K562 (cell line): ENCODE measurements around the gene PGLYRP1. TPM values are rescaled to one million over a fixed set of nuclear protein-coding genes. Genes with fewer than 3 reads are reported as not detected.

ENCODE experiments used
- ATAC-seq: fragments of 200-7000 bp; cut with Tn5 transposase; 3 replicates; pipeline ENCODE4 v1.9.1; 2020; ENCODE audit warnings: moderate library complexity
- BruUV-seq: library from RNA; stranded (reverse); fragments of 400-500 nt; replicated peaks from 2 replicates; lab custom pipeline; 2021; lab: Mats Ljungman, UMichigan
- CTCF ChIA-PET: fragments of 300-600 bp; formaldehyde crosslinking; extraction: SDS; loops from one replicate; lab custom pipeline; 2021; ENCODE audit warnings: low intra/inter-chr PET ratio; lab: Yijun Ruan, JAX
- POLR2A ChIA-PET: fragments of 300-600, 350-650 bp; sonication (Branson Sonifier 250); formaldehyde crosslinking; extraction: SDS; loops from one replicate; lab custom pipeline; 2021; ENCODE audit warnings: antibody characterized with exemption, inconsistent platforms; lab: Yijun Ruan, JAX
- DNase-seq, 4 experiments: peaks; one replicate each; pipeline versions ENCODE4 v3.0.0 to v3.0.0-alpha.2; 2011 to 2018; ENCODE audit warnings: low spot score in 3 of 4, mixed read lengths in 3 of 4; ENCODE audit errors: extremely low read depth in 1 of 4
- FAIRE-seq: peaks from 2 replicates; lab custom pipeline; 2011; peaks lifted over from hg19 to GRCh38; lab: Jason Lieb, UNC
- H2AFZ ChIP-seq: 2 replicates; pipeline ENCODE4 v1.6.0; 2011; ENCODE audit warnings: low read depth, low read length, control low read depth, inconsistent platforms
- H3K27ac ChIP-seq: fragments of 200-600 bp; 3 replicates; pipeline ENCODE4 v1.8.0; 2011; ENCODE audit warnings: low read depth, mild to moderate bottlenecking, control low read depth, inconsistent platforms, low read length, moderate library complexity, mixed read lengths; ENCODE audit errors: extremely low read depth
- H3K27me3 ChIP-seq, 2 experiments: fragments of 300-600 bp in 1 of 2; 2 replicates in 1 of 2; 3 replicates in 1 of 2; pipeline versions ENCODE4 v1.6.0 to v1.8.0; 2011; ENCODE audit warnings: inconsistent platforms in 2 of 2, low read length in 2 of 2, mild to moderate bottlenecking in 1 of 2, mixed read lengths in 1 of 2, moderate library complexity in 1 of 2; ENCODE audit not compliant: control insufficient read depth in 2 of 2, insufficient read depth in 2 of 2
- H3K36me3 ChIP-seq: fragments of 300-600 bp; 3 replicates; pipeline ENCODE4 v1.8.0; 2011; ENCODE audit warnings: mild to moderate bottlenecking, low read length, inconsistent platforms; ENCODE audit not compliant: control insufficient read depth, insufficient read depth
- H3K4me1 ChIP-seq, 2 experiments: fragments of 200-600 bp in 1 of 2; replicated peaks in 1 of 2; 2 replicates in 1 of 2; 3 replicates in 1 of 2; pipeline versions ENCODE4 v1.5.1 to v1.8.0; 2011; ENCODE audit warnings: inconsistent platforms in 2 of 2, low read length in 2 of 2, mild to moderate bottlenecking in 1 of 2, mixed read lengths in 1 of 2, moderate library complexity in 1 of 2; ENCODE audit not compliant: control insufficient read depth in 2 of 2, insufficient read depth in 2 of 2
- H3K4me2 ChIP-seq: 2 replicates; pipeline ENCODE4 v1.6.1; 2011; ENCODE audit warnings: low read length, control low read depth, inconsistent platforms, mixed read lengths; ENCODE audit not compliant: insufficient read depth
- H3K4me3 ChIP-seq: fragments of 200-600 bp; sonication (generic), shearing (Covaris generic); 2 replicates; pipeline ENCODE4 v1.5.1; 2016; ENCODE audit warnings: control low read depth, inconsistent platforms
- H3K79me2 ChIP-seq: fragments of 200-600 bp; 3 replicates; pipeline ENCODE4 v1.8.0; 2011; ENCODE audit warnings: low read length, inconsistent platforms; ENCODE audit not compliant: control insufficient read depth, insufficient read depth
- H3K9ac ChIP-seq, 2 experiments: 2 replicates each; pipeline versions ENCODE4 v1.6.0 to v1.6.1; 2011; ENCODE audit warnings: low read depth in 2 of 2, low read length in 2 of 2, control low read depth in 1 of 2, inconsistent platforms in 1 of 2, mild to moderate bottlenecking in 1 of 2, mixed read lengths in 1 of 2; ENCODE audit not compliant: insufficient read depth in 1 of 2
- H3K9me1 ChIP-seq: one replicate; pipeline ENCODE4 v1.6.0; 2011; ENCODE audit warnings: inconsistent platforms, mild to moderate bottlenecking, low read length, moderate library complexity; ENCODE audit not compliant: control insufficient read depth, insufficient read depth
- H3K9me3 ChIP-seq: replicated peaks from 2 replicates; pipeline ENCODE4 v1.5.1; 2011; ENCODE audit warnings: low read depth, low read length, inconsistent platforms; ENCODE audit not compliant: control insufficient read depth, insufficient read depth
- H4K20me1 ChIP-seq: replicated peaks from 2 replicates; pipeline ENCODE4 v1.6.1; 2011; ENCODE audit warnings: low read length, inconsistent platforms, mixed read lengths; ENCODE audit not compliant: control insufficient read depth, insufficient read depth
- DPF2 ChIP-seq: fragments of 450-650 bp; IDR thresholded peaks from 2 replicates; pipeline ENCODE4 v1.6.1; 2016
- ELF2 ChIP-seq: fragments of 250-450 bp; sonication (Bioruptor Pico); IDR thresholded peaks from 2 replicates; pipeline ENCODE4 v1.5.0; 2021; ENCODE audit warnings: mild to moderate bottlenecking
- FIP1L1 ChIP-seq: fragments of 200-400 bp; formaldehyde crosslinking; IDR thresholded peaks from 2 replicates; pipeline ENCODE4 v1.6.1; 2018; ENCODE audit warnings: mild to moderate bottlenecking, low read depth, low read length; ENCODE audit not compliant: poor library complexity, severe bottlenecking
- NBN ChIP-seq: fragments of 450-650 bp; IDR thresholded peaks from 2 replicates; pipeline ENCODE4 v1.6.1; 2016; ENCODE audit warnings: low read depth, mild to moderate bottlenecking
- NCOA2 ChIP-seq, 2 experiments: fragments of 450-650 bp; IDR thresholded peaks; 2 replicates each; pipeline ENCODE4 v1.6.1; 2018; ENCODE audit warnings: mild to moderate bottlenecking in 2 of 2, moderate library complexity in 1 of 2; ENCODE audit not compliant: partially characterized antibody in 2 of 2
- PHF21A ChIP-seq: fragments of 450-650 bp; IDR thresholded peaks from 2 replicates; pipeline ENCODE4 v1.6.1; 2017; ENCODE audit warnings: low read depth, borderline replicate concordance
- RBM14 ChIP-seq: fragments of 200-400 bp; formaldehyde crosslinking; IDR thresholded peaks from 2 replicates; pipeline ENCODE4 v1.6.1; 2018; ENCODE audit warnings: low read depth, mild to moderate bottlenecking, low read length, moderate library complexity, borderline replicate concordance; ENCODE audit not compliant: insufficient read depth
- SAFB ChIP-seq: fragments of 200-400 bp; formaldehyde crosslinking; IDR thresholded peaks from 2 replicates; pipeline ENCODE4 v1.6.1; 2017; ENCODE audit warnings: low read depth, low read length, borderline replicate concordance
- STAT5B ChIP-seq: fragments of 250-450 bp; sonication (Bioruptor Pico); IDR thresholded peaks from 2 replicates; pipeline ENCODE4 v1.8.0; 2021; ENCODE audit warnings: mild to moderate bottlenecking, inconsistent platforms
- TCF7L2 ChIP-seq: fragments of 150-350 bp; IDR thresholded peaks from 2 replicates; pipeline ENCODE4 v1.6.1; 2016; ENCODE audit warnings: low read depth, mild to moderate bottlenecking, low read length, moderate library complexity
- TRIM25 ChIP-seq: fragments of 450-650 bp; IDR thresholded peaks from 2 replicates; pipeline ENCODE4 v1.7.0; 2016; ENCODE audit warnings: borderline replicate concordance
- ZBTB34 ChIP-seq: fragments of 250-450 bp; sonication (Bioruptor Pico); IDR thresholded peaks from 2 replicates; pipeline ENCODE4 v1.8.0; 2021; ENCODE audit warnings: mild to moderate bottlenecking, moderate library complexity
- ZEB2 ChIP-seq: fragments of 450-650 bp; IDR thresholded peaks from 2 replicates; pipeline ENCODE4 v1.6.1; 2016
- ZKSCAN3 ChIP-seq: fragments of 250-450 bp; sonication (Bioruptor Pico); IDR thresholded peaks from 2 replicates; pipeline ENCODE4 v1.4.0; 2020
- ZNF165 ChIP-seq: fragments of 250-450 bp; sonication (Bioruptor Pico); IDR thresholded peaks from 2 replicates; pipeline ENCODE4 v1.4.0; 2020; ENCODE audit warnings: borderline replicate concordance
- ZNF354B ChIP-seq: fragments of 250-450 bp; sonication (Bioruptor Pico); IDR thresholded peaks from 2 replicates; pipeline ENCODE4 v1.4.0; 2020
- WGBS: fragments of 100-300 bp; shearing (Covaris generic); methylation state at CpG from one replicate; pipeline ENCODE4 v1.1.6; 2016; ENCODE audit warnings: low coverage, mixed read lengths; ENCODE audit not compliant: insufficient coverage; ENCODE audit errors: missing lambda C conversion rate; 5-methylcytosine and 5-hydroxymethylcytosine counted together
- in situ Hi-C: fragments of 300-500 bp; cut with MboI; formaldehyde crosslinking; loops from 4 replicates; pipeline ENCODE4 v1.15.0; 2018; ENCODE audit warnings: inconsistent platforms, mixed read lengths
- intact Hi-C: fragments of 100-400 bp; cut with micrococcal nuclease; formaldehyde crosslinking; loops from 2 replicates; pipeline ENCODE4 v1.14.2; 2022
- polyA plus RNA-seq, 8 experiments: library from polyadenylated mRNA; depleted of rRNA in 4 of 8; stranded (reverse) in 5 of 8; unstranded in 3 of 8; fragments of >200 nt; fragmentation: Nextera tagmentation in 2 of 8; fragmentation: Illumina TruSeq in 1 of 8; extraction: Ambion mirVana in 2 of 8; extraction: Trizol in 1 of 8; gene quantifications; 2 replicates each; pipeline versions ENCODE4 v1.2.1 to v1.2.3, GENCODE V29; 2011 to 2014; ENCODE audit warnings: inconsistent platforms in 1 of 8, missing spikeins in 1 of 8
- total RNA-seq, 7 experiments: library from RNA; depleted of rRNA in 6 of 7; stranded (reverse); fragments of >200 nt in 6 of 7; fragmentation: Illumina TruSeq in 2 of 7; extraction: Trizol in 2 of 7; gene quantifications; 2 replicates each; pipeline versions ENCODE4 v1.2.1 to v1.2.3, GENCODE V29; 2011 to 2021; ENCODE audit warnings: low replicate concordance in 1 of 7

The PGLYRP1 gene
- total and polyA plus RNA-seq, 9 of the 15 experiments (the other 6 are each of a cell fraction or from before 2014, with no cell fraction given) = not detected

- 0% methylated on average over 4 of the region's 5 CpGs for WGBS
- POLR2A ChIA-PET = interaction anchor here (0.6 kb wide), 3 partner anchors 15 to 854 kb away, joined by 3 to 4 read pairs (median 3); partner anchors contain the start of gene TRAPPC6A
- no peak overlapping the region for H2AFZ ChIP-seq
- TF ChIP-seq PHF21A (no peak), RBM14 (no peak), ZNF165 (no peak), ZKSCAN3 (CRISPR knock-in tag) (no peak), ZEB2 (no peak), STAT5B (CRISPR knock-in tag) (no peak), SAFB (no peak), TRIM25 (no peak), FIP1L1 (no peak), TCF7L2 (no peak), NBN (no peak), ZNF354B (CRISPR knock-in tag) (no peak), DPF2 (no peak), ZBTB34 (CRISPR knock-in tag) (no peak), NCOA2 (IDR thresholded peaks at IDR 0.05; ENCODE audit: partially characterized antibody in 2 of 2) (no peak), ELF2 (CRISPR knock-in tag) (no peak)
- FAIRE-seq (no peak), ATAC-seq (no peak), DNase-seq (no peak)
- no peak overlapping the region for H3K4me3 ChIP-seq
- CTCF ChIA-PET = interaction anchor here (1.3 kb wide), 1 partner anchor 234 kb away, joined by 3 read pairs; no protein-coding TSS in a partner anchor
- BruUV-seq = no TSS peak
- no peaks in the 10 kb centered on the region for H3K79me2 ChIP-seq
- no peaks in the 10 kb centered on the region for H3K9me3 ChIP-seq
- H3K36me3 ChIP-seq = no peaks in the 10 kb centered on the region
- H3K4me1 ChIP-seq = no peaks in the 10 kb centered on the region
- H3K27ac ChIP-seq = no peak overlapping the region
- H3K4me2 ChIP-seq = no peak overlapping the region
- intact Hi-C loops = no loop called here
- no peaks in the 10 kb centered on the region for H4K20me1 ChIP-seq
- in situ Hi-C loops = no loop called here
- H3K27me3 ChIP-seq = peaks cover 2 to 31% of the 10 kb centered on the region in 2 experiments; a peak in 2 of 5 replicates
- H3K9ac ChIP-seq = no peak overlapping the region
- no peaks in the 10 kb centered on the region for H3K9me1 ChIP-seq
Measured at GRCh38 chr19:46031781-46032596, 9.1 kb upstream of the PGLYRP1 start.
